HG03175 (cell line): ENCODE measurements around the gene PRPF6.
"Not testable (repeated sequence)": the region's sequence is repeated elsewhere in the genome, so short reads cannot be mapped to it uniquely, and the experiment has no call there.

ENCODE experiments used
- ATAC-seq: cut with Tn5 transposase; IDR thresholded peaks from one replicate; pipeline ENCODE4 v1.9.1; 2021; ENCODE audit warnings: mild to moderate bottlenecking, moderate library complexity; ENCODE audit not compliant: unreplicated experiment

The PRPF6 gene

DNA sequence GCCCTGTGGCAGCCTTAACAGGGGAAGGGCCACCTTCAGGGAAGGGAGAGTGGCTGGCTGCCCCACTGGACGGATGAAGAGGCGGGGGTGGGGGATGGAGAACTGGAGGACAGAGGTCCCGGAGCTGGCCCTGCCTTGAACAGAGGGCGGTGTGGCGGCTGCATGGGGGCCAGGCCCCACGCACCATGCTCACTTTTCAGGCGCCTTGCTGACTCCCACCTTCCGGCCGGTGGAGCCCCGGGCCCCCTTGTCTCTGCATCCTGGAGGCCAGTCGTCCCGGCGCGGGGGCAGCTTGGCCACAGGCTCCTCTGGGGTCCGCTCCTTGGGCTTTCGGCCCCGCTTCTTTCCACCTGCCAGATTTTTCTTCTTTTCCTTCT lies 21.2 kb upstream of the PRPF6 start:
- no peak for ATAC-seq

DNA sequence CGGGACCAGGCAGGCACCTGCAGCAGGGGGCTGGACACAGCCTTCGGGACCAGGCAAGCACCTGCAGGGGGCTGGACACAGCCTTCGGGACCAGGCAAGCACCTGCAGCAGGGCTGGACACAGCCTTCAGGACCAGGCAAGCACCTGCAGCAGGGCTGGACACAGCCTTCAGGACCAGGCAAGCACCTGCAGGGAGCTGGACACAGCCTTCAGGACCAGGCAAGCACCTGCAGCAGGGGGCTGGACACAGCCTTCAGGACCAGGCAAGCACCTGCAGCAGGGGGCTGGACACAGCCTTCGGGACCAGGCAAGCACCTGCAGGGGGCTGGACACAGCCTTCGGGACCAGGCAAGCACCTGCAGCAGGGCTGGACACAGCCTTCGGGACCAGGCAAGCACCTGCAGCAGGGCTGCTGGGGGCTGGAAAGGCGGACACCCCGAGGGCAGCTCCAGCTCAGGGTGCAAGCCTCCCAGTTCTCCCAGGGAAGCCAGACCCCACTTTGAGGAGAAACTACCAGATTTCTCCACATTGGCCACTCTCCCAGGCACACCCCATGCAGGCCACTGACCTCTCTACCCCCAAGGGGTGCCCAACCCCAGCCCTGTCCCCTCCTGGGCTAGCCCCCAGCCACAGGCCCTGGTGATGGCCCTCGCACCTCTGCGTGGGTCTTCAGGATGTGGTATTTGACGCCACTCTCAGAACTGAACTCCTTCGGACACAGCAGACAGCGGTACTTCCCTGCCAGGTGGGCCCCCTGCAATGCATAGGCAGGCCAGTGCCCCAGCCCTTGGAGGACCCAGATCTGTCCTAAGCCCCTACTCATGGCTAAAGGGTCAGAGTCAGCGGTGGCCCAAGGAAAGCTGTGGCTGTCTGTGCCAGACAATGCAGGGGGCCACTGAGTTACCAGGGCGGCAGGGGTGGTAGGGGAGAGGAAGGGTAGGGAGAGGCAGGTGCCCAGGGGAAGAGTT lies 20.0 kb upstream of the PRPF6 start:
- ATAC-seq = not testable (repeated sequence)

DNA sequence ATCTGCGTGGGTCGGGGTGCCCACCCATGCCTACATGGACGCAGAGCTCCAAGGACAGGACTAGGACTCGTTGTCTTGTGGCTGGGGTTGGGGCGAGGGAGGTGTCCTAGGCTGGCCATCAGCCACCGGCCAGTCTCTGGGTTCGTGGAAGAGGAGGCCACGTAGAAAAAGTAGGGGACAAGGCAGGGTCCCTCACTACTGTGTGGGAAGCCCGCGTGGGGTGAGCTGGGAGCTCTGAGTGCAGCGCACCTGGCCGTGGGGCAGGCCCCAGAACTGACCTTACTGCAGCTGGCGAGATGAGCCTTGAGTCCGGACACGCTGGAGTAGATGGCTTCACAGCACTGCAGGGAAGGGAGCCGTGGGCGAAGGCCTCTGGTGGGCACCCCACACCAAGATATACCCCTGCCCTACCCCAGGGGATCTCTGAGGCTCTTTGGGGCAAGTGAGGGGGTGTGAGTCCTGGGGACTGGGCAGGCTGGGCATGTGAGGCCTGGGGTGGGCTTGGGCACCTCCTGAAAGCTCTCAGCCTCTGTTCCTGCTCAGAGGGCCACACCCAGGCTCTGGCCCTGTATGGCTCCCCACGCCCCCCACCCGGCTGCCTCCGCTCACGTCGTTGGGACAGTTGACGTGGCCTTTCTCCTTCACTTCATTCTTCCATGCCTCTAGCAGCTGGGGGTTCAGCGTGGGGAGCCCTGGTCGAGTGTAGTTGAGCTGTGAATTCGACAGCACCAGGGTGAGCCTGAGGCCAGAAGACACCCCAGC lies 19.1 kb upstream of the PRPF6 start:
- ATAC-seq = no peak

DNA sequence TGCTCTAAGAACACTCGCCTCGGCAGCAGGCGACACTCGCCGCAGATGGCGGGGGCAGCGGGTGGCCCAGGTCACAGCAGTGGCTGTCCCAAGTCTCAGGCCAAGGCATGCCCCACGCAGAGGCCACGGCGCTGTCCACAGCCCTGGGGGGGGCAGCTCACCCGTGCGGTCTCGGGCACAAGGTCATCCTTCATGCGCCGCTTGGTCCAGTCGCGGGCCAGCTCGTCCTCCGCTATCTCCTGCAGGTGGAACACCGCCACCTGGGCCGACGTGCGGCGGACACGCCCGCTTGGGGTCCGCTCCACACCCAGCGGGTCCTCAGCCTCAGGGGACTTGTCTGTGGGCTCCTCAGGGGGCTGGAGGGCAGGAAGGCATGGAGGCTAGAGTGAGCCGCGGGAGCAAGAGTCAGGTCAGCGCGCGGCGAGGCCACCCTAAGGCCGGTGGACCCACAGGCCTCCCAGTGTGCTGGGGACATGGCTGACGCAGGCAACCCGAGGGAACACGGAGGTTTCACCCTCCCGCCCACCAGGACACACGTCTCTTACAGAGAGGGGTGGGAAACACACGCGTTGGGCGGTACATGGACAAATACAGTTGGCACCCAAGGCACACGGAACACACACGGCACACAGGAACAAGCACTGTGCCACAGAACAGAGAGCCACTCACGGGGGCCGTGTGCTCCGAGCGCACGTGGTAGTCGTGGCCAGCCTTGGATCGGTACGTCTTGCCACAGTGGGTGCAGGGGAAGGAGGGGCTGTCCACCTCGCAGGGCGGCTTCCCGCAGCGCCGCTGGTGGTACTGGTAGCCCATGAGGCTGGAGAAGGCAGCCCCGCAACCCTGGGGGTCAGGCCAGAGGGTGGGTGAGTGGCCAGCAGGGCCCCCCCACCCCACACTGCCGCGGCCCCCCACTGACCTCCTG lies 18.2 kb upstream of the PRPF6 start:
- no peak for ATAC-seq

DNA sequence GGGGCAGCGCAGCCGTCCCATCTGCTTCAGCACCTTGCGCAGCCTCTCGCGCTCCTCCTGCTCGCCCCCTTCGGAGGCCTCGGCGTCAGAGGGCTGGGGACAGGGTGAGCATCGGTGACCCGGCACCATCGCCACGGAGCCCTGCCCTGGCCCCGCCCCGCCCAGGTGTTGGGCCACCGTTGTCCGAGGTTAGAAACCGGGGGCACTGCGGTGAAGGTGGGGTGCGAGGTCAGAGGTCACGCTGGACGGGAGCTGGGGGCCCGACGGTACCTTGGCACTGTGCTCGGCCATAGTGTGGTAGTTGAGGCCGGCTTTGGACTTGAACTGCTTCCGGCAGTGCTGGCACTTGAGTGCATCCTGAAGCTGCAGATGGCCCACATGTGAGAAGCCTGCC lies 17.6 kb upstream of the PRPF6 start:
- ATAC-seq = no peak

DNA sequence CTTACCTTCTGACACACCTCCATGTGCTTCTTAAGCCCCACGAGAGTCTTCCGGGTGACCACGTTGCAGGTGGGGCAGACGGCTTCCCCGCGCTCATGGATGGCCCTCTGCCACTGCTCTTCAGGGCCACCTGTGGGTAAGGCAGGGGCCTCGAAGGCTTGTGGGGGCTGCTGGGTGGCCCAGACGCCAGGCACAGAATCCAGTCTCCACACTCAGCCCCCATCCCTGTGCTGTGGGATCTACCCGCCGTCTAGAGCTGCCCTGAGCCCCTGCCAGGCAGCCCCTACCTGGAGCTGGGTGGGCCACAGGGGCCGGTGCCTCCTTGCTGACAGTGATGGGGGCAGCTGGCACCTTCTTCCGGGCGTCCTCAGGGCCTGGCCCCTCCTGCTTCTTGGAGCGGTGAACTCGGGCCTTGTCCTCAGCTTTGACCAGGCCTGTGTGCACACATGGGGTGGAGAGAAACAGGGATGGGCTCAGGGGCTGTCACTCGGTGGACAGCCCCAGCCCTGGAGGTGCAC lies 17.1 kb upstream of the PRPF6 start:
- no peak for ATAC-seq

DNA sequence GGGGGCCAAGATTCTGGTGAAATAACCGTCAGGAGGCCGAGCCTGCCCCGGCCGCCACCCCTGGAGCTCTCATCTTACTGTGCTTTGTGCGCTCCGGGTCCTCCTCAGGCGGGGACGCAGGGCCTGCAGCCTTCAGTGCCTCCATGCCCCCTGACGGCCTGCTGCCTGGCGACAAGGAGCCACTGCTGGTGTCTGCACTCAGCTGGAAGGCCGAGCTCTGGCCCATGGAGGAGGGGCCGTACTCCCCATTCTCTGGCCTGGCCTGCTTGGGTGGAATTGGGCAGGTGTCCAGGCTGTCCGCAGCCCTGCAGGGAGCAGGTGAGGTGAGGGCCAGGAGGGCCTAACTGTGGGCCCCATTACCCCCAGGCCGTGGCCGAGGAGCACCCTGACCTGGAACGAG lies 16.5 kb upstream of the PRPF6 start:
- ATAC-seq = no peak

DNA sequence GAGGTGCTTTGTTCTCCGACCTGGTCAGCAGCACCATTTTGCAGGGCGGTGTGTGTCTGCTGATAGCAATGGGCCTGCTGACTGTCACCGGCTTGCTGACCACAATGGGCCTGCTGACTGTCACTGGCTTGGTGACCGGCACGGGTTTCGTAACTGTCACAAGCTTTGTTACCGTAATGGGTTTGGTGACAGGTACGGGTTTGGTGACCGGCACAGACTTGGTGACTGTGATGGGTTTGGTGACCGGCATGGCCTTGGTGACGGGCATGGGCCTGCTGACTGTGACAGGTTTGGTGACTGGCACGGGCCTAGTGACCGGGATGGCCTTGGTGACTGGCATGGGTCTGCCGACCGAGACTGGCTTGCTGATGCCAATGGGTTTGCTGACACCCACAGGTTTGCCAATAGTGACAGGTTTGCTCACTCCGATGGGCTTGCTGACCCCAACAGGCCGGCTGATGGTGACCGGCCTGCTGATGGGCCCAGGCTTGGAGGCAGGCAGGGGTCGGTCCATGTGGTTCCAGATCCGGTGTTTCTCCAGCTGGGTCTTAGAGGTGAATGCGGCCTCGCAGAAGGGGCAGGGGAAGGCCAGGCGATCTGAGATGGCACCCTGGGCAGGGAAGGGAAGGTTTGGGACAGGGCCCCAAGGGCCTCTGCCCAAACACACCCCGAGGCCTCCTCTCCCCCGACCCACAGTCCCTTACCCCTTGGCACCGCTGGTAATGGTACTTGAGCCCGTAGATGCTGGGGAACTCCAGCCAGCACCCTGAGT lies 14.6 kb upstream of the PRPF6 start:
- ATAC-seq = no peak

DNA sequence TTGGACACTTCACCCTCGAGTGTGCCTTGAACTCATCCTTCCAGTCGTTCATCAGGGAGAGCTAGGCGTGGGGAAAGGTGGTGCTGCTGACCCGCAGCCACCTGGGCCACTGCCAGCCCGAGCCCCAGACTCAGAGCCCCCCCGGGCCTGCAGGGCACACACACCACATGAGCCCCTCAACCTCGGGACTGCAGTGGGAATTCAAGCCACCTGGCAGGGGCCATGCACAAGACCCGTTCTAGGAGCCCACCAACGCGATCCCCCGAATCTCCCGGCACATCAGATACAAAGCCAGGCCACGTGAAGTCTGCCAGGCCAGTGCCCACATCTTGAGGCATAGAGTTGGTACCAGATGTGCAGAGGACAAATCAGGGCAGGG lies 14.0 kb upstream of the PRPF6 start:
- ATAC-seq = no peak

DNA sequence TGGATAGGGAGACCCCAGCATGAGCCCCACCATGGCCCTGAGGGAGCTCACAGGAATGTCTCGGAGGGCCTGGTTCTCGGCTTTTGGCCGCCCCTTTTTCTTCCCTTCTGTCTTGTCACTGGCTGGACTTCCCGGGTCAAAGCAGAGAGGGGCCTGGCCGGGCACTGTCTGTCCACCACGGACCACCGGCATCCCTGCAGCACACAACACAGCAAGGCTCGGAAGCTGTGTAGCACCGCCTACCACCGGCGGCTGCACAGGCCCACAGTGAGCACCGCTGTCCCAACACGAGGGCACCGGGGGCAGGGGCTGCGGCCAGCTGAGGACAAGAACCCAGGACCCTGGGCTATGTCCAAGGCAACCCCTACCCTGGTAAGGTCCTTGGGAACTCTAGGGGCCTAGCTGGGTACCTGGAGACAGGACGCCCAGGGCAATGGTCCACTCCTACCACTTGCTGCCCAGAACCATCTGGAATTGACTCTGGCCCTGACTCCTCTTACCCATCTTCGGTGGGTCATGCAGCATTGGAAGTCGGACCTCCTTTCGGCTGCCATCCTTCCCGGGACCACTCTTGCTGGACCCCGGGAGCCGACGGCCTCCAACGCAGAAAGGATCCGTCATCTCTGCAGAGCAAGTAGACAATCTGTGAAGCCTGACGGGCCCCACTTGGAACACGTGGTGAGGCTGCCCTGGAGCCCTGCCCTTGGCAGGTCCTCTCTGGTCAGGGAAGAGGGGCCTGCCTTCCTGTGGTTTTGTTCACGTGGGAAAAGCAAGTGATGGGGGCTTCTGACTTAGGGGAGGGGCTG lies 13.4 kb upstream of the PRPF6 start:
- no peak for ATAC-seq

DNA sequence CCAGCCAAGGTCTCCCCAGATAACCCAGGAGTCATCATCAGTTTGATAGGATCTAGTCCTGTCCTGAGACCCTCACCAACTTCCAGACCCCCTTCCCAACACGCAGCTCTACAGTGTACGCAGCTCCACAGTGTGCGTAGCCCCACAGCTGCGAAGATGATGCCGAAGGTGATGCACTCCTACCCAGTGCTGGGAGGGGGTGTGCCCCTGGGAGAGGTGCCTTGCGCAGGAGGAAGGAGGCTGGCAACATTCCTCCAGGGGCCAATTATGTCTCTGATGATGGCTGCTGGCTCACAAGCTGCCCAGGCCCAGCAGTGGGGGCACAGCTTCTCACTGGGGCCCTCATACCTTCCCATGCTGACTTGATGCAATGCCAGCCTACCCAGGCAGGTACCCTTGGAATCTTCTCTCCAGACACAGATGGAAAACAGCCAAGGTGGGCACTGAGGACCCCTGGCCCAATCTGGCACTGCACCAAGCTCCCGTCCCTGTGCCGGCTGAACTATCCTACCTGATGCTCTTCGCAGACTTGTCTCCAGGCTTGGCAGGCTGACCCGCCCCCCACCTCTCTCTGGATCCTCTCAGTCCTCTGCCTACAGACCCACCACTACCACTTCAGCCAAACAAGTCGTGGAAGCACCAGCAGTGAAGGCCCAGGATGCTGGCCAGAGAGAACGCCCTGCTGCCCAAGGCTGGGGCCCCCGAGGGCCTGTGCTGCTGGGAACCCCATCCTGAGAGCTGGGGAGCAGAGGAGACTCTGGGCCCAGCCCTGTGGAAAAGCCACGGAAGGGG lies 12.6 kb upstream of the PRPF6 start:
- ATAC-seq = no peak

DNA sequence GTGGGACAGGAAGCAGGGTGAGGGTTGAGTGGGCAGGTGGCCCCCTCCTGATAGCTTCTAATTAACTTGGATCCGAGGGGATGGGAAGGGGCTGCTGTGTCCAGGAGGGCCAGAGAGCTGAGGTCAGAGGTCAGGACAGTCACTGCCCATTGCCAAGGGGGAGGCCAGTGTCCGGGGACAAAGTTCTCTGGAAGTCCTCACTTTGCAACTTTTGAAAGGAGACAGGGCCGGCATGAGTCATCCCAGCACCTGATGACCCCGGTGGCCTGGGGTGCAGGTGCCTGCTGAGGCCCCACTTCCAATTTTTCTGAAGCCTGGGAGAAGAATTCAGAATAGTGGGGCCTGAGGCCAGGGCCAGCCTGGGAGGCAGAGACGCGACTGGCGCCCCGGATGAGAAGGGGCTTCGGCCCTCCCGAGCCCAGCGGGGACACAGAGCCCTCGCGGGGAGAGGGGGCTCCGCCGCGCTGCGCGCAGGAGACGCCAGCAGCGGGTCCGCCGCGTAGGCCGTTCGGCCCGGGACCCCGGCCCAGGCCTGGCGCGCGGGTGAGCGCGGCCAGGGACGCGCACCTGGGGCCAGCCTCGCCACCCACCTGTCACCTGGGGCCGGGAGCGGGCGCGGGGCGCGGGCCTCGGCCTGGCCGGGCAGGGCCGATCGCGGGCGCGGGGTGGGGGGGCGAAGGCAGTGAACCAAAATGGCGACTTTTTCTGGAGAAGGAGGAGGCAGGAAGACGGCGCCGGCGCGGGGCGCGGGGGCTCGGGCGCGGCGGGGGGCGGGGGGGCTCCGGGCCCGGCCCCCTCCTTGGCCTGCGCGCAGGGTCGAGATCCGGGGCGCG lies 11.8 kb upstream of the PRPF6 start:
- no peak for ATAC-seq

DNA sequence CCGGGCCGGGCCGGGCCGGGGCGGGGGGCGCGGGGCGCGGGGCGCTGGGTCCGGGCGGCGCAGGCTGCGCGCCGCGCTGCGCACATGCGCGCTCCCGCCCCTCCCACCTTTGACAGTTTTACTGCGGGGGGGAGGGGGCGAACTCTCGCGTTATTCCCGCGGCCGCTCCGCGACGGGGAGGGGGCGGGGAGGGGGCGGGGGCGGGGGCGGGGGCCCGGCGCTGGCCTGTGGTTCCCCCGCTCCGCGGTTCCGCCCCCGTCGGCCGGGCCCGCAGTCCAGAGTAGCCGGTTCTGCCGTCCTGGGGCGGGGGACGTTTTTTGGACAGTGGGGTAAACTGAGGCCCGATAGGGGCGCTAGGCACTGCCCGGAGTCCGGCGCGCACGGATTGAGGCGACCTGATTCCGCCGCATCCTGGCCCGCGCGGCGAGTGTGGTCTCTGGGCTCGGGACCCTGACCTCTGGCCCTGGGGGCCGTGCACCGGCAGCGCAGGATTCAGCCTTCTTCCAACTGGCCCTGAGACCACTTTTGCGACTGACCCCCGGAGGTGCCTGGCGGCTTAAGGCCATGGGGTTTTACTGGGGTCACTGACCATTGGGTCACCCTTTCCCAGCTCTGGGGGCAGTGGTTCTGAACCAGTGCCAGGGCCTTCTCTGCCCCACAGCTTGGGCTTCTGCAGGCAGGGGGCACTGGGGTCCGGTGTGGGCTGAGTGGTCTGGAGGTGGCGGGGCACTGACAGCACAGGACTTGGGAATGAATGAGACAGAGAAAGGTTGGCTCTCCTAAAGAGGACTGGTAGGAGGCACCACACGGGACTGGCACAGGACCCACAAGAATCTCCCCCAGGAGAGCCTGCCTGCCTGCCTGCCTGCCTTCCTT lies 10.9 kb upstream of the PRPF6 start, which contains the start of gene ZNF512B:
ZNF512B (minus strand) TSS at position 93 of the 876 bp plus-strand sequence. CDS start 1,980 bp downstream, outside the sequence.
- no peak for ATAC-seq

DNA sequence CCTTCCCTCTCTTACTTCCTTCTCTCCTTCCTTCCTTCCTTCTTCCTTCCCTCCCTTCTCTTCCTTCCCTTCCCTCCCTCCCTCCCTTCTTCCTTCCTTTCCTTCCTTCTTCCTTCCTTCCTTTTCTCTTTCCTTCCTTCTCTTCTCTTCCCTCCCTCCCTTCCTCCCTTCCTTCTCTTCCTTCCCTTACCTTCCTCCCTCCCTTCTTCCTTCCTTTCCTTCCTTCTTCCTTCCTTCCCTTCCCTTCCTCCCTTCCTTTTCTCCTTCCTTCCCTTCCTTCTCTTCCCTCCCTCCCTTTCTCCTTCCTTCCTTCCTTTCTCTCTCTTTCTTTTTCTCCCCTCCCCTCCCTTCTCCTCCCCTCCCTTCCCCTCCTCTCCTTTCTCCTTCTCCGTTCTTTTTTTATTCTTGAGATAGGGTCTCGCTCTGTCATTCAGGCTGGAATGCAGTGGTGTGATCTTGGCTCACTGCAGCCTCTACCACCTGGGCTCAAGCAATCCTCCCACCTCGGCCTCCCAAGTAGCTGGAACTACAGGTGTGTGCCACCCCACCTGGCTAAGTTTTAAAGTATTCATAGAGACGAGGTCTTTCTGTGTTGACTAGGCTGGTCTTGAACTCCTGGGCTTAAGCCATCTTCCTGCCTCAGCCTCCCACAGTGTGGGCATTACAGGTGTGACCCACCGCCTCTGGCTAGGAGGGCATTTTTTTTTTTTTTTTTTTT lies 10.1 kb upstream of the PRPF6 start:
- no peak for ATAC-seq

DNA sequence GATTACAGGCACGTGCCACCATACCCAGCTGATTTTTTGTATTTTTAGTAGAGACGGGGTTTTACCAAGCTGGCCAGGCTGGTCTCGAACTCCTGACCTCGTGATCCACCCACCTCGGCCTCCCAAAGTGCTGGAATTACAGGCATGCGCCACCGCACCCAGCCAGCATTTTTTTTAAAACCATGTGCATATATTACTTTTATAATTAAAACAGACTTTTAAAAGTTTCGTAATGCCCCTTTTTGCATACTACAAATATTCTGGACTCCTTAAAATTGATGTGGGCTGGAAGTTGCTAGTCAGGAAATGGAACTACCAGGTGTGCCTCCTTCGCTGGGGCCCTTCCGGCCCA lies 9.0 kb upstream of the PRPF6 start:
- not testable (repeated sequence) for ATAC-seq
